HG03432 (cell line): Measurements from ENCODE around the gene RGS7BP.
"Not testable (repeated sequence)": the region's sequence is repeated elsewhere in the genome, so short reads cannot be mapped to it uniquely, and the experiment has no call there.

Source experiments
- ATAC-seq: cut with Tn5 transposase; IDR thresholded peaks from one replicate; pipeline ENCODE4 v1.9.1; 2021; ENCODE audit warnings: mild to moderate bottlenecking, moderate library complexity; ENCODE audit not compliant: unreplicated experiment

Gene RGS7BP

GRCh38 chr5:64557911-64558310, 52.1 kb downstream of the RGS7BP start:
- ATAC-seq, result no peak

- ATAC-seq, result not testable (repeated sequence)
These were observed 52.8 kb downstream of the RGS7BP start for GRCh38 chr5:64558641-64559040.

- ATAC-seq, result peak; percentile 45
These were observed 60.6 kb downstream of the RGS7BP start for GRCh38 chr5:64566310-64566916.

GRCh38 chr5:64569858-64570257, 64.0 kb downstream of the RGS7BP start:
- no peak for ATAC-seq

GRCh38 chr5:64570395-64570996, 64.7 kb downstream of the RGS7BP start:
- no peak for ATAC-seq

GRCh38 chr5:64575561-64575960, 69.7 kb downstream of the RGS7BP start:
- ATAC-seq, result no peak

GRCh38 chr5:64576250-64576649, 70.4 kb downstream of the RGS7BP start:
- no peak for ATAC-seq

GRCh38 chr5:64585646-64586045, 79.8 kb downstream of the RGS7BP start:
- no peak for ATAC-seq

GRCh38 chr5:64587370-64587769, 81.6 kb downstream of the RGS7BP start:
- ATAC-seq, result no peak

- ATAC-seq, result no peak
These were observed 87.0 kb downstream of the RGS7BP start for GRCh38 chr5:64592730-64593341.

GRCh38 chr5:64594025-64594424, 88.2 kb downstream of the RGS7BP start:
- no peak for ATAC-seq

GRCh38 chr5:64594601-64595000, 88.8 kb downstream of the RGS7BP start:
- ATAC-seq, result no peak

- ATAC-seq, result no peak
These were observed 89.4 kb downstream of the RGS7BP start for GRCh38 chr5:64595031-64595855.

- no peak for ATAC-seq
These were observed 93.4 kb downstream of the RGS7BP start for GRCh38 chr5:64599226-64599625.

GRCh38 chr5:64603676-64604075, 97.9 kb downstream of the RGS7BP start:
- ATAC-seq, result no peak

- ATAC-seq, result no peak
These were observed 101.1 kb downstream of the RGS7BP start for GRCh38 chr5:64606926-64607325.

GRCh38 chr5:64612344-64612961, 106.6 kb downstream of the RGS7BP start:
- peak; percentile 44 for ATAC-seq

GRCh38 chr5:64615895-64616294, 110.1 kb downstream of the RGS7BP start:
- ATAC-seq, result peak; percentile 83

- no peak for ATAC-seq
These were observed 113.8 kb downstream of the RGS7BP start for GRCh38 chr5:64619609-64620008.

GRCh38 chr5:64622991-64623390, 117.2 kb downstream of the RGS7BP start:
- ATAC-seq, result no peak

GRCh38 chr5:64625678-64626077, 119.9 kb downstream of the RGS7BP start:
- ATAC-seq, result no peak
